Upper lobe of left lung (tissue), 6 donors: Measurements from ENCODE around the gene GPR21. TPM values are rescaled to one million over a fixed set of nuclear protein-coding genes. Genes with fewer than 3 reads are reported as not detected.

Experiments used
- ATAC-seq, 2 donors: fragments of 200-7000 bp; cut with Tn5 transposase; one replicate each; pipeline ENCODE4 v1.9.1; 2022; ENCODE audit warnings: mild to moderate bottlenecking in 2 of 2, moderate library complexity in 2 of 2; ENCODE audit not compliant: low FRiP score in 2 of 2
- DNase-seq, 2 donors: peaks; one replicate each; pipeline ENCODE4 v3.0.0-alpha.2; 2019 to 2020
- H3K27ac ChIP-seq, 4 donors: fragments of 200-600 bp; sonication (generic); one replicate each; pipeline ENCODE4 v1.5.1; 2016 to 2019
- H3K27me3 ChIP-seq, 4 donors: fragments of 200-600 bp; sonication (generic); one replicate each; pipeline ENCODE4 v1.5.1; 2017 to 2019
- H3K36me3 ChIP-seq, 4 donors: fragments of 200-600 bp; sonication (generic); one replicate each; pipeline ENCODE4 v1.5.1; 2016 to 2019
- H3K4me1 ChIP-seq, 4 donors: fragments of 200-600 bp; sonication (generic); one replicate each; pipeline ENCODE4 v1.5.1; 2018 to 2019
- H3K4me3 ChIP-seq, 4 donors: fragments of 200-600 bp; sonication (generic); one replicate each; pipeline ENCODE4 v1.5.1; 2017 to 2019; ENCODE audit warnings: mild to moderate bottlenecking in 2 of 4, moderate library complexity in 1 of 4
- H3K9me3 ChIP-seq, 4 donors: fragments of 200-600 bp; sonication (generic); one replicate each; pipeline ENCODE4 v1.5.1; 2018 to 2019
- EP300 ChIP-seq, 4 donors: sonication (generic); formaldehyde crosslinking; IDR thresholded peaks; one replicate each; pipeline ENCODE4 v1.5.1; 2017; ENCODE audit warnings: antibody characterized with exemption in 4 of 4, control low read depth in 2 of 4
- POLR2A ChIP-seq, 4 donors: fragments of 450-650 bp; IDR thresholded peaks; one replicate each; pipeline ENCODE4 v1.5.1; 2016 to 2017; ENCODE audit warnings: antibody characterized with exemption in 4 of 4, mild to moderate bottlenecking in 2 of 4
- POLR2AphosphoS5 ChIP-seq, 2 donors: sonication (generic); formaldehyde crosslinking; IDR thresholded peaks; one replicate each; pipeline ENCODE4 v1.5.1; 2017; ENCODE audit warnings: antibody characterized with exemption in 2 of 2
- whole genome bisulfite sequencing, 2 donors: methylation state at CpG; one replicate each; pipeline ENCODE4 v1.1.5; 2017 to 2018; 5-methylcytosine and 5-hydroxymethylcytosine counted together
- total RNA-seq, 6 donors: library from RNA; depleted of rRNA in 4 of 6; stranded (reverse); fragments of >200 nt in 4 of 6; gene quantifications; one replicate each; pipeline versions ENCODE4 v1.1.0 to v1.2.1, GENCODE V29; 2016 to 2021
- TF ChIP-seq, protein P1 (sequence below), 6 experiments: fragments of 450-650 bp in 4 of 6; fragments of 200-600 bp in 2 of 6; sonication (generic) in 2 of 6; IDR thresholded peaks; one replicate each; pipeline ENCODE4 v1.5.1; 2016 to 2019; ENCODE audit warnings: antibody characterized with exemption in 6 of 6
- donor health status: DM: no; HTN: no; CAD: no; lungs with moderate emphysema.
- donor health status: DM: no; HTN: yes; CAD: no; lungs with severe emphysema.

The GPR21 gene
- total RNA-seq, 6 donors from 2014 or later = 1.6 to 3.1 (median 2.1) TPM; not detected in 3

DNA sequence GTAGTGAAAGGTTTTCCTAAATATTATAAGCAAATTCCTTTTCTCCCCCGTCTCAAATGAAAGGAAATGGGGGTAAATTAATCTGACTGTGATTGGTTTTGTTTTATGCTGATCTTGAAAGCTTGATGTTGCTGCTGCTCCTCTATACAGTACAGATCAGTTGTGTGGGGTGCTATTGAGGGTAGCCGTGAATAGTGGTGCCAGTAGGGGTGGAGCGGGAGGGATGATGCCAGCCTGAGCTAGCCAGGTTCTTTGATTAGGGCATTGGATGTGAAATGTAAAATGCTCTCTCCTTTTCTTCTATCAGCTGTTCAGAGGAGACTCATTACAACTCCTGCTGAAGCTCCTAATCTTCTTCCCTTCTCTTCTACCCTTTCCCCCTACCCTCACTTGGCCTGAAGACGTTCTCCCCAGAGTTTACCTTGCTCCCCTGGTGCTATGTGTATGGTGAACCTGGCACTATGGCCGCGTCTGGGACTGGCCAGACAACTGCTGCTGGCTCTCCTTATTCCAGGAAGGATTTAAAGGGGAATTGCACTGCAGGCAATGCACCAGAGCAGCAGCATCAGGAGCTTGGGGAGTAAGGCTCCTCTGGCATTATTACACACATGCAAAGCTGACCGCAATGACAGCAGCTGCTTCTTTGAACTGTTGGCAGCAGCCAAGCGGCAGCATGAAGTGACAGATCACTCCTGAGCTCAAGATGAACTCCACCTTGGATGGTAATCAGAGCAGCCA is 566 bp downstream of the GPR21 start:
- Histone ChIP-seq H3K4me3 (peak overlapping the region in 1 of 4 donors; percentile 11), H3K27me3 (no peaks in the 10 kb centered on the region), H3K36me3 (peaks cover 0 to 20% (median 2%) of the 10 kb centered on the region in 4 donors), H3K9me3 (no peaks in the 10 kb centered on the region), H3K27ac (no peak overlapping the region), H3K4me1 (peaks cover 5 to 12% (median 8%) of the 10 kb centered on the region in 4 donors)
- WGBS, 2 donors = 65 to 68% methylated on average over 8 of the region's 8 CpGs
- DNase-seq = no peak
- TF ChIP-seq, protein P1, sequence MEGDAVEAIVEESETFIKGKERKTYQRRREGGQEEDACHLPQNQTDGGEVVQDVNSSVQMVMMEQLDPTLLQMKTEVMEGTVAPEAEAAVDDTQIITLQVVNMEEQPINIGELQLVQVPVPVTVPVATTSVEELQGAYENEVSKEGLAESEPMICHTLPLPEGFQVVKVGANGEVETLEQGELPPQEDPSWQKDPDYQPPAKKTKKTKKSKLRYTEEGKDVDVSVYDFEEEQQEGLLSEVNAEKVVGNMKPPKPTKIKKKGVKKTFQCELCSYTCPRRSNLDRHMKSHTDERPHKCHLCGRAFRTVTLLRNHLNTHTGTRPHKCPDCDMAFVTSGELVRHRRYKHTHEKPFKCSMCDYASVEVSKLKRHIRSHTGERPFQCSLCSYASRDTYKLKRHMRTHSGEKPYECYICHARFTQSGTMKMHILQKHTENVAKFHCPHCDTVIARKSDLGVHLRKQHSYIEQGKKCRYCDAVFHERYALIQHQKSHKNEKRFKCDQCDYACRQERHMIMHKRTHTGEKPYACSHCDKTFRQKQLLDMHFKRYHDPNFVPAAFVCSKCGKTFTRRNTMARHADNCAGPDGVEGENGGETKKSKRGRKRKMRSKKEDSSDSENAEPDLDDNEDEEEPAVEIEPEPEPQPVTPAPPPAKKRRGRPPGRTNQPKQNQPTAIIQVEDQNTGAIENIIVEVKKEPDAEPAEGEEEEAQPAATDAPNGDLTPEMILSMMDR (IDR thresholded peaks at IDR 0.05) = no peak
- TF ChIP-seq POLR2A (IDR thresholded peaks at IDR 0.05) (no peak), POLR2AphosphoS5 (IDR thresholded peaks at IDR 0.05) (no peak), EP300 (IDR thresholded peaks at IDR 0.05) (no peak)
- ATAC-seq = no peak

DNA sequence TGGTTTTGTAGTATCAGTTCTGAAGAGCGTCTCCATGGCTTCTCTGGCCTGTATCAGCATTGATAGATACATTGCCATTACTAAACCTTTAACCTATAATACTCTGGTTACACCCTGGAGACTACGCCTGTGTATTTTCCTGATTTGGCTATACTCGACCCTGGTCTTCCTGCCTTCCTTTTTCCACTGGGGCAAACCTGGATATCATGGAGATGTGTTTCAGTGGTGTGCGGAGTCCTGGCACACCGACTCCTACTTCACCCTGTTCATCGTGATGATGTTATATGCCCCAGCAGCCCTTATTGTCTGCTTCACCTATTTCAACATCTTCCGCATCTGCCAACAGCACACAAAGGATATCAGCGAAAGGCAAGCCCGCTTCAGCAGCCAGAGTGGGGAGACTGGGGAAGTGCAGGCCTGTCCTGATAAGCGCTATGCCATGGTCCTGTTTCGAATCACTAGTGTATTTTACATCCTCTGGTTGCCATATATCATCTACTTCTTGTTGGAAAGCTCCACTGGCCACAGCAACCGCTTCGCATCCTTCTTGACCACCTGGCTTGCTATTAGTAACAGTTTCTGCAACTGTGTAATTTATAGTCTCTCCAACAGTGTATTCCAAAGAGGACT is 1.5 kb downstream of the GPR21 start:
- TF ChIP-seq EP300 (IDR thresholded peaks at IDR 0.05) (no peak), POLR2AphosphoS5 (IDR thresholded peaks at IDR 0.05) (no peak), POLR2A (IDR thresholded peaks at IDR 0.05) (no peak)
- TF ChIP-seq, protein P1 (IDR thresholded peaks at IDR 0.05) = no peak
- peaks cover 10 to 18% (median 11%) of the 10 kb centered on the region in 4 donors for H3K4me1 ChIP-seq
- no peak for ATAC-seq
- peaks cover 0 to 13% (median 2%) of the 10 kb centered on the region in 4 donors for H3K36me3 ChIP-seq
- WGBS, 2 donors = 75 to 84% methylated on average over 13 of the region's 13 CpGs
- no peaks in the 10 kb centered on the region for H3K9me3 ChIP-seq
- no peaks in the 10 kb centered on the region for H3K27me3 ChIP-seq
- no peak overlapping the region for H3K27ac ChIP-seq
- peak overlapping the region in 1 of 4 donors; percentile 11 for H3K4me3 ChIP-seq
- DNase-seq = no peak

DNA sequence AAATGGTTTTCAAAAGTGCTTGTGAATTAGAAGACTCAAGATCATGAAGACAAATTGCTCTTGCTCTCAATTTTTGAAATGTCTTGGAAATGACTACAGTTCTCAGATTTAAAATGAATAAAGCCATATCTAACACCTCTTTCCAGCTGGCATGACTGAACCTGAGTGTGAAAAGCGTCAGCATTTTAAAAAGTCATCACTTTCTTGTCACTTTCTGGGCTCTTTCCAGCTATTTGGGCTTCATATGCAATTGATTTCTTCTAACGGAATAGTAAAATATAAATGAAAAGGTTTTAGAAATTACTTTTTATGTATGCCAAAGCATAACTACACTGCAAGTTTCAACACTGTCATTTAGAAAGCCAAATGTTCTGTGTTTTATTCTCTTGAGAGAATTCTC is 2.3 kb downstream of the GPR21 start:
- H3K4me1 ChIP-seq = peaks cover 10 to 19% (median 11%) of the 10 kb centered on the region in 4 donors
- TF ChIP-seq POLR2A (IDR thresholded peaks at IDR 0.05) = no peak
- no peak for TF ChIP-seq POLR2AphosphoS5 (IDR thresholded peaks at IDR 0.05)
- no peak for TF ChIP-seq EP300 (IDR thresholded peaks at IDR 0.05)
- TF ChIP-seq, protein P1 (IDR thresholded peaks at IDR 0.05) = no peak
- H3K36me3 ChIP-seq = peaks cover 0 to 13% (median 2%) of the 10 kb centered on the region in 4 donors

DNA sequence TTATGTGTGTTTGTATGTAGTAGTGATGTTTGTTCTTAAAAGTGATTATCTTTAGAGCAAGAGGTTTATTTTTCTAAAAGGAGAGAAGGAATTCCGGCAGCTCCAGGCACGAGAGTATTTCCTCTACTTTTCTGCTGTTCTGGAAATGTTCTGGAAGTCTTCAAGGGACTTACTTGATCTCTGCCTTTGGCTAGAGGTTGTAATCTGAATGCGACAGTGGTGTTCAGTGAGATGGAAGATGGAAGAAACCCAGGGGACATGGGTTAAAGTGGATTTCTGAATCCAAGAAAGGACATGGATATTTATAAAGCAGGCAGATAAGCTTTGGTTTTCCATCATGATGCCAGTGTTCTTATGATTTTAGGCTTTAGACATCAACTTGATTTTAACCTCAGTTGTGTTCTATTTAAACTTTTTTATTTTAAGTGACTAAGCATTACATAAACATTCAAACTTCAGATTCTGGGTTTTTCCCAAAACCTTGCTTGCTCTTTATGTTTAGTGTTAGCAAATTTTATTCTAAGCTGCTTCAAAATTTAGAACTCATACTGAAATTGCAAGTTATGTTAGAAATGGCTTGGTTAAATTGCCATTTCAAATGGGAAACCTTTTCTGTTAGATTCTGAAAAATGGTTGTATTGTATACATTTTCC is 3.6 kb downstream of the GPR21 start:
- ATAC-seq = no peak
- Histone ChIP-seq H3K27me3 (no peaks in the 10 kb centered on the region), H3K36me3 (peaks cover 0 to 13% (median 2%) of the 10 kb centered on the region in 4 donors), H3K4me3 (no peak overlapping the region), H3K9me3 (no peaks in the 10 kb centered on the region), H3K27ac (peak overlapping the region in 1 of 4 donors; percentile 0), H3K4me1 (peaks cover 10 to 16% (median 10%) of the 10 kb centered on the region in 4 donors)
- no peak for DNase-seq
- WGBS, 2 donors = 60 to 67% methylated on average over 3 of the region's 3 CpGs
- TF ChIP-seq POLR2A (IDR thresholded peaks at IDR 0.05) (no peak), POLR2AphosphoS5 (IDR thresholded peaks at IDR 0.05) (no peak), EP300 (IDR thresholded peaks at IDR 0.05) (no peak)

More for the DNA sequence above, 2.3 kb downstream of the GPR21 start:
- ATAC-seq (no peak), DNase-seq (no peak)
- Histone ChIP-seq H3K9me3 (no peaks in the 10 kb centered on the region), H3K27ac (no peak overlapping the region), H3K27me3 (no peaks in the 10 kb centered on the region), H3K4me3 (no peak overlapping the region)
- 70 to 74% methylated on average over 2 of the region's 2 CpGs for WGBS, 2 donors
